GM12878 (cell line): ENCODE measurements around the gene ITCH. TPM values are rescaled to one million over a fixed set of nuclear protein-coding genes. Genes with fewer than 3 reads are reported as not detected.

Experiments
- ATAC-seq: fragments of 200-7000 bp; cut with Tn5 transposase; 3 replicates; pipeline ENCODE4 v1.9.1; 2020; ENCODE audit warnings: mild to moderate bottlenecking, moderate library complexity
- BruUV-seq: library from RNA; stranded (reverse); fragments of 400-500 nt; replicated peaks from 2 replicates; lab custom pipeline; 2021; lab: Mats Ljungman, UMichigan
- CTCF ChIA-PET: fragments of 300-600 bp; sonication (Branson Sonifier 250); formaldehyde crosslinking; extraction: SDS; loops from one replicate; lab custom pipeline; 2021; ENCODE audit warnings: inconsistent platforms; lab: Yijun Ruan, JAX
- POLR2A ChIA-PET: fragments of 350-600 bp; formaldehyde crosslinking; extraction: SDS; loops from one replicate; lab custom pipeline; 2021; ENCODE audit warnings: inconsistent platforms; lab: Charles Lee
- RAD21 ChIA-PET: fragments of 300-600 bp; sonication (Branson Sonifier 250); formaldehyde crosslinking; loops from one replicate; lab custom pipeline; 2023; ENCODE audit warnings: antibody characterized with exemption; ENCODE audit not compliant: unreplicated experiment; lab: Charles Lee
- SMC1A ChIA-PET: fragments of 300-600 bp; sonication (Branson Sonifier 250); formaldehyde crosslinking; loops from one replicate; lab custom pipeline; 2023; ENCODE audit not compliant: unreplicated experiment, uncharacterized antibody; lab: Charles Lee
- DNase-seq: peaks from one replicate; pipeline ENCODE4 v3.0.0-alpha.2; 2011; ENCODE audit warnings: low read depth, low spot score
- FAIRE-seq: peaks from 3 replicates; lab custom pipeline; 2011; peaks lifted over from hg19 to GRCh38; lab: Jason Lieb, UNC
- H2AFZ ChIP-seq: 2 replicates; pipeline ENCODE4 v1.6.0; 2011; ENCODE audit warnings: low read depth, low read length, control low read depth; ENCODE audit not compliant: control insufficient read depth
- H3K27ac ChIP-seq: 2 replicates; pipeline ENCODE4 v1.5.1; 2011; ENCODE audit warnings: control low read depth; ENCODE audit not compliant: control insufficient read depth, insufficient read depth
- H3K27me3 ChIP-seq, 2 experiments: replicated peaks in 1 of 2; 2 replicates each; pipeline versions ENCODE4 v1.6.0 to v1.6.1; 2011; ENCODE audit warnings: low read length in 1 of 2; ENCODE audit not compliant: control insufficient read depth in 2 of 2, insufficient read depth in 2 of 2
- H3K36me3 ChIP-seq, 2 experiments: 2 replicates each; pipeline ENCODE4 v1.5.1; 2011; ENCODE audit warnings: low read length in 1 of 2; ENCODE audit not compliant: control insufficient read depth in 2 of 2, insufficient read depth in 2 of 2
- H3K4me1 ChIP-seq: 2 replicates; pipeline ENCODE4 v1.6.1; 2011; ENCODE audit warnings: mild to moderate bottlenecking, low read length, moderate library complexity, mixed read lengths; ENCODE audit not compliant: control insufficient read depth, insufficient read depth
- H3K4me2 ChIP-seq: 2 replicates; pipeline ENCODE4 v1.6.0; 2011; ENCODE audit warnings: control low read depth; ENCODE audit not compliant: control insufficient read depth, insufficient read depth
- H3K4me3 ChIP-seq: fragments of 200-600 bp; sonication (generic); 2 replicates; pipeline ENCODE4 v1.5.1; 2016
- H3K79me2 ChIP-seq: 2 replicates; pipeline ENCODE4 v1.6.0; 2011; ENCODE audit warnings: low read length; ENCODE audit not compliant: control insufficient read depth, insufficient read depth
- H3K9ac ChIP-seq: 2 replicates; pipeline ENCODE4 v1.8.0; 2011; ENCODE audit warnings: low read length, control low read depth, mixed read lengths; ENCODE audit not compliant: control insufficient read depth, insufficient read depth
- H3K9me3 ChIP-seq: replicated peaks from 3 replicates; pipeline ENCODE4 v1.5.1; 2011; ENCODE audit warnings: mild to moderate bottlenecking, low read length; ENCODE audit not compliant: control insufficient read depth, insufficient read depth
- H4K20me1 ChIP-seq: 2 replicates; pipeline ENCODE4 v1.6.0; 2011; ENCODE audit not compliant: control insufficient read depth, insufficient read depth
- BMI1 ChIP-seq: fragments of 450-650 bp; IDR thresholded peaks from 2 replicates; pipeline ENCODE4 v1.6.1; 2016; ENCODE audit warnings: mild to moderate bottlenecking, moderate library complexity, borderline replicate concordance
- WGBS: methylation state at CpG from one replicate; pipeline ENCODE4 v1.1.6; 2016; ENCODE audit warnings: low lambda C conversion rate; ENCODE audit not compliant: insufficient replicate concordance, insufficient coverage; ENCODE audit errors: missing lambda C conversion rate; 5-methylcytosine and 5-hydroxymethylcytosine counted together
- in situ Hi-C: fragments of 300-500 bp; cut with MboI; formaldehyde crosslinking; loops from 9 replicates; pipeline ENCODE4 v1.14.3; 2018; ENCODE audit warnings: mixed read lengths
- intact Hi-C: fragments of 100-400 bp; cut with micrococcal nuclease; formaldehyde crosslinking; loops from one replicate; pipeline ENCODE4 v1.14.2; 2022; ENCODE audit not compliant: unreplicated experiment
- polyA plus RNA-seq, 11 experiments: library from polyadenylated mRNA; depleted of rRNA in 4 of 11; unstranded in 6 of 11; stranded (reverse) in 5 of 11; fragments of >200 nt; fragmentation: Nextera tagmentation in 4 of 11; fragmentation: Illumina TruSeq in 1 of 11; extraction: Ambion mirVana in 4 of 11; extraction: Trizol in 1 of 11; gene quantifications; 1 replicate in 1 of 11; 2 replicates in 10 of 11; pipeline versions ENCODE4 v1.2.1 to v1.2.3, GENCODE V29; 2011 to 2016; ENCODE audit warnings: inconsistent platforms in 2 of 11, missing spikeins in 2 of 11, low read depth in 1 of 11
- total RNA-seq, 4 experiments: library from RNA; depleted of rRNA in 3 of 4; stranded (reverse); fragments of >200 nt in 3 of 4; fragmentation: Illumina TruSeq in 1 of 4; extraction: Trizol in 1 of 4; gene quantifications; 2 replicates each; pipeline versions ENCODE4 v1.2.1 to v1.2.3, GENCODE V29; 2013 to 2021
- TF ChIP-seq, protein P1 (sequence below): fragments of 450-650 bp; IDR thresholded peaks from 2 replicates; pipeline ENCODE4 v1.6.1; 2017; ENCODE audit warnings: antibody characterized with exemption, mild to moderate bottlenecking, moderate library complexity
- TF ChIP-seq, protein P2 (sequence below): fragments of 450-650 bp; IDR thresholded peaks from 2 replicates; pipeline ENCODE4 v1.6.1; 2017; ENCODE audit warnings: low read depth, mild to moderate bottlenecking, moderate library complexity
- TF ChIP-seq, protein P3 (sequence below): fragments of 450-650 bp; IDR thresholded peaks from 2 replicates; pipeline ENCODE4 v1.6.1; 2017; ENCODE audit warnings: mild to moderate bottlenecking, moderate library complexity

Gene ITCH
- total and polyA plus RNA-seq, 10 of the 15 experiments (the other 5 are each of a cell fraction or from before 2014, with no cell fraction given), result 7.5 to 46.1 (median 21.5) TPM

DNA sequence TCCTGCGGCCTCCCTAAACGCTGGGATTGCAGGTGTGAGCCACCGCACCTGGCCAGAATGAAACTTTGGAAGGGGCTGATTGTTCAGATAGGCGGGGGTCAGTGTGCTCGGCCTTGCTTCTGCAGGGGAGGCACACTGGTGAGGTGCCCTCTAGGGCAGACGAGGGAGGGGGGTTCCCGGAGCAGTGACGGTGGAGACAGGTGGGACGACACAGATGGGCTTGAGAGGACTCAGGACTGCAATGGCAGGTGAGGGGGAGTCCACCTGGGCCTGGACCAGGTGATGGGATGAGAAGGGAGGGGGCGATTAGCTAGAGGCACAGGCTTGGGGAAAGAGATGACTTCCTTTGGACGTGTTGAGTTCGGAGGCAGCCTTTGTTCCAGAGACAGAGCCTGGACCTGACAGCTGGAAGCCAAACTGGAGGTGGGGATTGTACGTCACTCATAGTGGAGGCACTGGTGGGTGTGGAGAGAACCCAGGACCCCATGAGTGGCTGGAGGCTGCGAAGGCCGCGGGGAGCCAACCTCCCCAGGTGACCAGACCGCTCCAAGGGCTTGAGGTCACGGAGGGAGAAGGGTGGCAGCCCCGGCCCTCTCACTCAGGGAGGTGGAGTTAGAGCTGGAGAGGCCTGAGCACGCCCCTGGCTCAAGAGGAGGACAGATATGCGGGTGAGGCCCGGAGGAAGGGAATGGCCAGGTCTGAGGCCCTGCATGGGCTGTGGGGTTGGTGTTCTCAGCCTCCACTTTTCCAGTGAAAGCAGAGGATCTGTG lies 185.0 kb downstream of the ITCH start (continued):
- TF ChIP-seq, protein P1, sequence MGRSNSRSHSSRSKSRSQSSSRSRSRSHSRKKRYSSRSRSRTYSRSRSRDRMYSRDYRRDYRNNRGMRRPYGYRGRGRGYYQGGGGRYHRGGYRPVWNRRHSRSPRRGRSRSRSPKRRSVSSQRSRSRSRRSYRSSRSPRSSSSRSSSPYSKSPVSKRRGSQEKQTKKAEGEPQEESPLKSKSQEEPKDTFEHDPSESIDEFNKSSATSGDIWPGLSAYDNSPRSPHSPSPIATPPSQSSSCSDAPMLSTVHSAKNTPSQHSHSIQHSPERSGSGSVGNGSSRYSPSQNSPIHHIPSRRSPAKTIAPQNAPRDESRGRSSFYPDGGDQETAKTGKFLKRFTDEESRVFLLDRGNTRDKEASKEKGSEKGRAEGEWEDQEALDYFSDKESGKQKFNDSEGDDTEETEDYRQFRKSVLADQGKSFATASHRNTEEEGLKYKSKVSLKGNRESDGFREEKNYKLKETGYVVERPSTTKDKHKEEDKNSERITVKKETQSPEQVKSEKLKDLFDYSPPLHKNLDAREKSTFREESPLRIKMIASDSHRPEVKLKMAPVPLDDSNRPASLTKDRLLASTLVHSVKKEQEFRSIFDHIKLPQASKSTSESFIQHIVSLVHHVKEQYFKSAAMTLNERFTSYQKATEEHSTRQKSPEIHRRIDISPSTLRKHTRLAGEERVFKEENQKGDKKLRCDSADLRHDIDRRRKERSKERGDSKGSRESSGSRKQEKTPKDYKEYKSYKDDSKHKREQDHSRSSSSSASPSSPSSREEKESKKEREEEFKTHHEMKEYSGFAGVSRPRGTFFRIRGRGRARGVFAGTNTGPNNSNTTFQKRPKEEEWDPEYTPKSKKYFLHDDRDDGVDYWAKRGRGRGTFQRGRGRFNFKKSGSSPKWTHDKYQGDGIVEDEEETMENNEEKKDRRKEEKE, result no peak
- TF ChIP-seq, protein P2, sequence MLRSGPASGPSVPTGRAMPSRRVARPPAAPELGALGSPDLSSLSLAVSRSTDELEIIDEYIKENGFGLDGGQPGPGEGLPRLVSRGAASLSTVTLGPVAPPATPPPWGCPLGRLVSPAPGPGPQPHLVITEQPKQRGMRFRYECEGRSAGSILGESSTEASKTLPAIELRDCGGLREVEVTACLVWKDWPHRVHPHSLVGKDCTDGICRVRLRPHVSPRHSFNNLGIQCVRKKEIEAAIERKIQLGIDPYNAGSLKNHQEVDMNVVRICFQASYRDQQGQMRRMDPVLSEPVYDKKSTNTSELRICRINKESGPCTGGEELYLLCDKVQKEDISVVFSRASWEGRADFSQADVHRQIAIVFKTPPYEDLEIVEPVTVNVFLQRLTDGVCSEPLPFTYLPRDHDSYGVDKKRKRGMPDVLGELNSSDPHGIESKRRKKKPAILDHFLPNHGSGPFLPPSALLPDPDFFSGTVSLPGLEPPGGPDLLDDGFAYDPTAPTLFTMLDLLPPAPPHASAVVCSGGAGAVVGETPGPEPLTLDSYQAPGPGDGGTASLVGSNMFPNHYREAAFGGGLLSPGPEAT, result no peak
- TF ChIP-seq, all 136 proteins: peak for 0

DNA sequence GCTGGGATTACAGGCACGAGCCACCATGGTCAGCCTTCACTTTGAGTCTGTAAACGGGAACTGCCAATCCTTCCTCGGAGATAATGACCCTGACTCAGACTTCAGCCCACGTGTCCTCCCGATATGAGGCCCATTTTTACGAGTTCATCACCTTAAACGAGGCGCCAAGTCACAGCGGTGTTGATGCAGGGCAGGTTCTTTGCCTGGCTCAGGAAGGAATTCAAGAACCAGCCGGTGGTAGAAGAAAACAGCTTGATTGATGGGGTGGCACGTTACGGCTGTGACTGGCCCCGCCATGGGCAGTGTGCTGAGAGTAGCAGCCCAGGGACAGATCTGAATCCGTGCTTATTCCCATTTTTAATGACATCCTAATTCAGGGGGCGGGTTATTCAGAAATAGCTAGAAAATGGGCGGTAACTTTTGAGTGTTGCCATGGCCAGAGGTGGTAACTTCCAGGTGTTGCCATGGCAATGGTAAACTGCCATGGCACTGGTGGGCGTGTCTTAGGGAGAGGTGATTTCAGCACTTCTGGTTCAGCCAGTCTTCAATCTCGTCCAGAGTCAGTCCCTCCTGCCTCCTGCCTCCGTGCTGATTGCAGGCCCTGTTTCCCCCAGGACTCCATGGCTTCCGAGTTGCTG lies 186.3 kb downstream of the ITCH start:
- no peaks in the 10 kb centered on the region for H3K9me3 ChIP-seq
- H3K79me2 ChIP-seq, result no peaks in the 10 kb centered on the region
- ChIA-PET RAD21 (no interaction called here), SMC1A (no interaction called here), POLR2A (interaction anchor here (0.7 kb wide), 1 partner anchor 27 kb away, joined by 4 read pairs; no protein-coding TSS in a partner anchor), CTCF (interaction anchor here (0.6 to 1.0 kb wide), 2 partner anchors 11 to 13 kb away, joined by 3 read pairs; no protein-coding TSS in a partner anchor)
- in situ Hi-C loops, result no loop called here
- intact Hi-C loops, result no loop called here
- no peak overlapping the region for H3K4me3 ChIP-seq
- no peak overlapping the region for H3K9ac ChIP-seq
- ATAC-seq, result peak; percentile 57; the same call in 2 of the 3 replicates
- DNase-seq, result no peak
- TF ChIP-seq BMI1, result peak; percentile 55
- TF ChIP-seq, protein P3, sequence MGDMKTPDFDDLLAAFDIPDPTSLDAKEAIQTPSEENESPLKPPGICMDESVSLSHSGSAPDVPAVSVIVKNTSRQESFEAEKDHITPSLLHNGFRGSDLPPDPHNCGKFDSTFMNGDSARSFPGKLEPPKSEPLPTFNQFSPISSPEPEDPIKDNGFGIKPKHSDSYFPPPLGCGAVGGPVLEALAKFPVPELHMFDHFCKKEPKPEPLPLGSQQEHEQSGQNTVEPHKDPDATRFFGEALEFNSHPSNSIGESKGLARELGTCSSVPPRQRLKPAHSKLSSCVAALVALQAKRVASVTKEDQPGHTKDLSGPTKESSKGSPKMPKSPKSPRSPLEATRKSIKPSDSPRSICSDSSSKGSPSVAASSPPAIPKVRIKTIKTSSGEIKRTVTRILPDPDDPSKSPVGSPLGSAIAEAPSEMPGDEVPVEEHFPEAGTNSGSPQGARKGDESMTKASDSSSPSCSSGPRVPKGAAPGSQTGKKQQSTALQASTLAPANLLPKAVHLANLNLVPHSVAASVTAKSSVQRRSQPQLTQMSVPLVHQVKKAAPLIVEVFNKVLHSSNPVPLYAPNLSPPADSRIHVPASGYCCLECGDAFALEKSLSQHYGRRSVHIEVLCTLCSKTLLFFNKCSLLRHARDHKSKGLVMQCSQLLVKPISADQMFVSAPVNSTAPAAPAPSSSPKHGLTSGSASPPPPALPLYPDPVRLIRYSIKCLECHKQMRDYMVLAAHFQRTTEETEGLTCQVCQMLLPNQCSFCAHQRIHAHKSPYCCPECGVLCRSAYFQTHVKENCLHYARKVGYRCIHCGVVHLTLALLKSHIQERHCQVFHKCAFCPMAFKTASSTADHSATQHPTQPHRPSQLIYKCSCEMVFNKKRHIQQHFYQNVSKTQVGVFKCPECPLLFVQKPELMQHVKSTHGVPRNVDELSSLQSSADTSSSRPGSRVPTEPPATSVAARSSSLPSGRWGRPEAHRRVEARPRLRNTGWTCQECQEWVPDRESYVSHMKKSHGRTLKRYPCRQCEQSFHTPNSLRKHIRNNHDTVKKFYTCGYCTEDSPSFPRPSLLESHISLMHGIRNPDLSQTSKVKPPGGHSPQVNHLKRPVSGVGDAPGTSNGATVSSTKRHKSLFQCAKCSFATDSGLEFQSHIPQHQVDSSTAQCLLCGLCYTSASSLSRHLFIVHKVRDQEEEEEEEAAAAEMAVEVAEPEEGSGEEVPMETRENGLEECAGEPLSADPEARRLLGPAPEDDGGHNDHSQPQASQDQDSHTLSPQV, result no peak
- 70% methylated on average over 20 of the region's 20 CpGs for WGBS
- no TSS peak for BruUV-seq
- no peak overlapping the region for H2AFZ ChIP-seq
- H3K27me3 ChIP-seq, result no peaks in the 10 kb centered on the region
- no peak overlapping the region for H3K27ac ChIP-seq
- FAIRE-seq, result no peak
- no peaks in the 10 kb centered on the region for H3K36me3 ChIP-seq
- H3K4me2 ChIP-seq, result no peak overlapping the region
- no peaks in the 10 kb centered on the region for H4K20me1 ChIP-seq
- H3K4me1 ChIP-seq, result no peaks in the 10 kb centered on the region
